ENCODE results near the gene SPECC1. TPM values are rescaled to one million over a fixed set of nuclear protein-coding genes. Genes with fewer than 3 reads are reported as not detected.

Gene SPECC1
- total RNA-seq, 1 donor from 2014 or later = 65.7 TPM

- H3K27me3 Mint-ChIP-seq (ENCODE audit: unreplicated experiment) = peaks cover 2% of the 10 kb centered on the region
- no peak for TF ChIP-seq CTCF (IDR thresholded peaks at IDR 0.05; ENCODE audit: unreplicated experiment)
- H3K36me3 Mint-ChIP-seq (ENCODE audit: low read depth, unreplicated experiment) = no peaks in the 10 kb centered on the region
- no peak overlapping the region for H3K27ac Mint-ChIP-seq (ENCODE audit: unreplicated experiment)
- H3K4me3 Mint-ChIP-seq (ENCODE audit: unreplicated experiment) = no peak overlapping the region
- no peak for DNase-seq (ENCODE audit: low spot score)
- H3K4me1 Mint-ChIP-seq (ENCODE audit: unreplicated experiment) = no peaks in the 10 kb centered on the region
- no peaks in the 10 kb centered on the region for H3K9me3 Mint-ChIP-seq (ENCODE audit: unreplicated experiment)
Measured at GRCh38 chr17:20040216-20040615, 31.1 kb downstream of the SPECC1 start.

GRCh38 chr17:20043021-20043420, 33.9 kb downstream of the SPECC1 start:
- H3K36me3 Mint-ChIP-seq (ENCODE audit: low read depth, unreplicated experiment) = no peaks in the 10 kb centered on the region
- TF ChIP-seq CTCF (IDR thresholded peaks at IDR 0.05; ENCODE audit: unreplicated experiment) = no peak
- no peaks in the 10 kb centered on the region for H3K9me3 Mint-ChIP-seq (ENCODE audit: unreplicated experiment)
- H3K4me1 Mint-ChIP-seq (ENCODE audit: unreplicated experiment) = no peaks in the 10 kb centered on the region
- DNase-seq (ENCODE audit: low spot score) = no peak
- no peak overlapping the region for H3K4me3 Mint-ChIP-seq (ENCODE audit: unreplicated experiment)
- H3K27ac Mint-ChIP-seq (ENCODE audit: unreplicated experiment) = no peak overlapping the region
- peaks cover 2% of the 10 kb centered on the region for H3K27me3 Mint-ChIP-seq (ENCODE audit: unreplicated experiment)

GRCh38 chr17:20045476-20045875, 36.3 kb downstream of the SPECC1 start:
- peaks cover 2% of the 10 kb centered on the region for H3K27me3 Mint-ChIP-seq (ENCODE audit: unreplicated experiment)
- H3K27ac Mint-ChIP-seq (ENCODE audit: unreplicated experiment) = no peak overlapping the region
- no peaks in the 10 kb centered on the region for H3K9me3 Mint-ChIP-seq (ENCODE audit: unreplicated experiment)
- no peaks in the 10 kb centered on the region for H3K4me1 Mint-ChIP-seq (ENCODE audit: unreplicated experiment)
- DNase-seq (ENCODE audit: low spot score) = no peak
- TF ChIP-seq CTCF (IDR thresholded peaks at IDR 0.05; ENCODE audit: unreplicated experiment) = no peak
- H3K36me3 Mint-ChIP-seq (ENCODE audit: low read depth, unreplicated experiment) = no peaks in the 10 kb centered on the region
- H3K4me3 Mint-ChIP-seq (ENCODE audit: unreplicated experiment) = no peak overlapping the region

GRCh38 chr17:20046629-20047028, 37.5 kb downstream of the SPECC1 start:
- H3K4me1 Mint-ChIP-seq (ENCODE audit: unreplicated experiment) = no peaks in the 10 kb centered on the region
- H3K36me3 Mint-ChIP-seq (ENCODE audit: low read depth, unreplicated experiment) = no peaks in the 10 kb centered on the region
- peaks cover 2% of the 10 kb centered on the region for H3K27me3 Mint-ChIP-seq (ENCODE audit: unreplicated experiment)
- H3K9me3 Mint-ChIP-seq (ENCODE audit: unreplicated experiment) = no peaks in the 10 kb centered on the region
- no peak for DNase-seq (ENCODE audit: low spot score)
- TF ChIP-seq CTCF (IDR thresholded peaks at IDR 0.05; ENCODE audit: unreplicated experiment) = no peak
- no peak overlapping the region for H3K4me3 Mint-ChIP-seq (ENCODE audit: unreplicated experiment)
- no peak overlapping the region for H3K27ac Mint-ChIP-seq (ENCODE audit: unreplicated experiment)

GRCh38 chr17:20051624-20052023, 42.5 kb downstream of the SPECC1 start:
- H3K27ac Mint-ChIP-seq (ENCODE audit: unreplicated experiment) = no peak overlapping the region
- no peaks in the 10 kb centered on the region for H3K4me1 Mint-ChIP-seq (ENCODE audit: unreplicated experiment)
- no peaks in the 10 kb centered on the region for H3K27me3 Mint-ChIP-seq (ENCODE audit: unreplicated experiment)
- H3K36me3 Mint-ChIP-seq (ENCODE audit: low read depth, unreplicated experiment) = no peaks in the 10 kb centered on the region
- no peaks in the 10 kb centered on the region for H3K9me3 Mint-ChIP-seq (ENCODE audit: unreplicated experiment)
- TF ChIP-seq CTCF (IDR thresholded peaks at IDR 0.05; ENCODE audit: unreplicated experiment) = no peak
- no peak for DNase-seq (ENCODE audit: low spot score)
- H3K4me3 Mint-ChIP-seq (ENCODE audit: unreplicated experiment) = no peak overlapping the region

All from endothelial cell (in vitro differentiated cells).